CD4-positive, alpha-beta T cell (primary cell): Measurements from ENCODE around the gene TADA3. TPM values are rescaled to one million over a fixed set of nuclear protein-coding genes. Genes with fewer than 3 reads are reported as not detected.
A peak's percentile ranks its signal among the peaks of the same experiment; 100 is the strongest.

Source experiments
- ATAC-seq: fragments of 200-7000 bp; cut with Tn5 transposase; one replicate; pipeline ENCODE4 v1.10.0; 2022; ENCODE audit warnings: mild to moderate bottlenecking; ENCODE audit not compliant: poor library complexity
- CTCF ChIA-PET: fragments of 350-600 bp; sonication (Branson Sonifier 250); formaldehyde crosslinking; loops from one replicate; lab custom pipeline; 2021; ENCODE audit warnings: antibody characterized with exemption, inconsistent platforms; lab: Charles Lee
- POLR2A ChIA-PET: fragments of 350-600 bp; sonication (Branson Sonifier 250); formaldehyde crosslinking; loops from one replicate; lab custom pipeline; 2021; ENCODE audit warnings: antibody characterized with exemption, inconsistent platforms; lab: Charles Lee
- DNase-seq, 14 experiments: peaks; one replicate each; pipeline ENCODE4 v3.0.0-alpha.2; 2013 to 2020; ENCODE audit warnings: mixed read lengths in 2 of 14
- H3K27ac ChIP-seq, 2 donors: one replicate each; pipeline versions ENCODE4 v1.5.1 to v1.7.0; 2013; ENCODE audit warnings: low read length in 2 of 2, low read depth in 1 of 2, mild to moderate bottlenecking in 1 of 2
- H3K27me3 ChIP-seq, 2 experiments: 1 replicate in 1 of 2; 2 replicates in 1 of 2; pipeline versions ENCODE4 v1.6.1 to v1.7.0; 2013; ENCODE audit warnings: low read length in 2 of 2, control low read depth in 1 of 2, mild to moderate bottlenecking in 1 of 2, moderate library complexity in 1 of 2; ENCODE audit not compliant: insufficient read depth in 2 of 2, control insufficient read depth in 1 of 2
- H3K36me3 ChIP-seq: one replicate; pipeline ENCODE4 v1.6.1; 2013; ENCODE audit warnings: low read length, control low read depth; ENCODE audit not compliant: insufficient read depth
- H3K4me1 ChIP-seq: one replicate; pipeline ENCODE4 v1.6.1; 2013; ENCODE audit warnings: low read length, control low read depth; ENCODE audit not compliant: insufficient read depth
- H3K4me3 ChIP-seq: one replicate; pipeline ENCODE4 v1.5.1; 2013; ENCODE audit warnings: mild to moderate bottlenecking, low read length, moderate library complexity
- H3K9me3 ChIP-seq, 2 experiments: 1 replicate in 1 of 2; 2 replicates in 1 of 2; pipeline versions ENCODE4 v1.6.1 to v1.7.0; 2013; ENCODE audit warnings: low read length in 2 of 2, mild to moderate bottlenecking in 2 of 2, control low read depth in 1 of 2, moderate library complexity in 1 of 2; ENCODE audit not compliant: control insufficient read depth in 1 of 2, insufficient read depth in 1 of 2
- H3K27ac Mint-ChIP-seq: one replicate; pipeline ENCODE4 v1.8.0; 2020; ENCODE audit warnings: mixed read lengths
- H3K27me3 Mint-ChIP-seq: one replicate; pipeline ENCODE4 v1.8.0; 2021; ENCODE audit warnings: mixed read lengths
- H3K36me3 Mint-ChIP-seq: one replicate; pipeline ENCODE4 v1.8.0; 2021; ENCODE audit warnings: low read depth, mixed read lengths
- H3K4me1 Mint-ChIP-seq: one replicate; pipeline ENCODE4 v1.8.0; 2021; ENCODE audit warnings: low read depth, mixed read lengths
- H3K4me3 Mint-ChIP-seq: one replicate; pipeline ENCODE4 v1.8.0; 2020; ENCODE audit warnings: mild to moderate bottlenecking, mixed read lengths
- H3K9me3 Mint-ChIP-seq: one replicate; pipeline ENCODE4 v1.8.0; 2020; ENCODE audit warnings: mixed read lengths
- intact Hi-C, 2 experiments: fragments of 100-400 bp; cut with DNase I in 1 of 2; cut with micrococcal nuclease in 1 of 2; formaldehyde crosslinking; loops; one replicate each; pipeline versions ENCODE4 v1.15.1 to v1.9.0; 2023 to 2025; cut with DNase I, micrococcal nuclease
- total RNA-seq, 174 experiments: library from RNA in 2 of 174; stranded (reverse) in 2 of 174; gene quantifications; one replicate each; pipeline ENCODE4 v1.2.3 and lab custom pipeline; 2021 to 2026
- TF ChIP-seq, protein P1 (sequence below): fragments of 200-600 bp; IDR thresholded peaks from one replicate; pipeline ENCODE4 v1.8.0; 2022; ENCODE audit warnings: antibody characterized with exemption, mild to moderate bottlenecking

Gene TADA3
- total RNA-seq, 2 experiments from 2014 or later: 14.7 to 16.5 TPM

DNA sequence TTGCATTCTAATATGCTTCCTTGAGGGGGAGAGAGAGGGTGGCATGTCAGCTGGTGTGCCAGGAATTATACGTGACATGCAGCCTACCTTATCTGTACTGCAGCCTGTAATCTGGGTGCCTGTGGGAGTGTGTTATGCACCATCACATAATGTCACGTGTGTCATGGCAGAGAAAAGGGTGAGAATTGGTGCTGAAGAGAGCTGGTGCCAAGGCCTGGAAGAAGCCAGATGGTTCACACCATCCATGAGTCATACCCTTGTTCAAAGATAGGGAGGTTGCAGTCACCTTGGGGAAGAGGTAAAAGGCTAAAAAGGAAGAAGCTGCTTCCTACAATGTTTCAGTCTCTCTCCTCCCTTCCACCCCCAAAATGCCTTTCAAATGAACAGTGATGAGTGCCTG, 55.4 kb downstream of the TADA3 start:
- Histone ChIP-seq H3K27ac (no peak overlapping the region), H3K4me3 (no peak overlapping the region), H3K4me1 (peaks cover 23% of the 10 kb centered on the region), H3K9me3 (no peaks in the 10 kb centered on the region), H3K36me3 (peaks cover 75% of the 10 kb centered on the region), H3K27me3 (no peaks in the 10 kb centered on the region)
- TF ChIP-seq, protein P1, sequence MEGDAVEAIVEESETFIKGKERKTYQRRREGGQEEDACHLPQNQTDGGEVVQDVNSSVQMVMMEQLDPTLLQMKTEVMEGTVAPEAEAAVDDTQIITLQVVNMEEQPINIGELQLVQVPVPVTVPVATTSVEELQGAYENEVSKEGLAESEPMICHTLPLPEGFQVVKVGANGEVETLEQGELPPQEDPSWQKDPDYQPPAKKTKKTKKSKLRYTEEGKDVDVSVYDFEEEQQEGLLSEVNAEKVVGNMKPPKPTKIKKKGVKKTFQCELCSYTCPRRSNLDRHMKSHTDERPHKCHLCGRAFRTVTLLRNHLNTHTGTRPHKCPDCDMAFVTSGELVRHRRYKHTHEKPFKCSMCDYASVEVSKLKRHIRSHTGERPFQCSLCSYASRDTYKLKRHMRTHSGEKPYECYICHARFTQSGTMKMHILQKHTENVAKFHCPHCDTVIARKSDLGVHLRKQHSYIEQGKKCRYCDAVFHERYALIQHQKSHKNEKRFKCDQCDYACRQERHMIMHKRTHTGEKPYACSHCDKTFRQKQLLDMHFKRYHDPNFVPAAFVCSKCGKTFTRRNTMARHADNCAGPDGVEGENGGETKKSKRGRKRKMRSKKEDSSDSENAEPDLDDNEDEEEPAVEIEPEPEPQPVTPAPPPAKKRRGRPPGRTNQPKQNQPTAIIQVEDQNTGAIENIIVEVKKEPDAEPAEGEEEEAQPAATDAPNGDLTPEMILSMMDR: no peak
- ATAC-seq (no peak), DNase-seq (no peak)
- H3K4me1 Mint-ChIP-seq: peaks cover 52% of the 10 kb centered on the region
- peaks cover 93% of the 10 kb centered on the region for H3K36me3 Mint-ChIP-seq
- no peaks in the 10 kb centered on the region for H3K9me3 Mint-ChIP-seq
- POLR2A ChIA-PET: no interaction called here
- CTCF ChIA-PET: interaction anchor here (0.8 kb wide), 1 partner anchor 15 kb away, joined by 4 read pairs; no protein-coding TSS in a partner anchor
- peak overlapping the region; percentile 36 for H3K27ac Mint-ChIP-seq
- no peaks in the 10 kb centered on the region for H3K27me3 Mint-ChIP-seq
- H3K4me3 Mint-ChIP-seq: peak overlapping the region; percentile 42
- intact Hi-C loops: loop anchor here in 1 of 2 experiments (10.0 kb wide), 2 partner anchors 58 to 92 kb away; partner anchors contain the start of genes ARPC4, MTMR14 and TADA3

GRCh38 chr3:9732740-9733115, 59.5 kb downstream of the TADA3 start:
- no peak for DNase-seq
- ChIA-PET POLR2A (interaction anchor here (1.1 to 4.1 kb wide), 8 partner anchors 10 to 336 kb away, joined by 3 to 33 read pairs (median 12); partner anchors contain the start of genes ARPC4, CAMK1, JAGN1 and MTMR14), CTCF (interaction anchor here (1.6 kb wide), 1 partner anchor 20 kb away, joined by 3 read pairs; no protein-coding TSS in a partner anchor)
- peaks cover 70% of the 10 kb centered on the region for H3K4me1 Mint-ChIP-seq
- no peaks in the 10 kb centered on the region for H3K9me3 ChIP-seq
- no peaks in the 10 kb centered on the region for H3K9me3 Mint-ChIP-seq
- no peak for ATAC-seq
- H3K27me3 ChIP-seq: no peaks in the 10 kb centered on the region
- TF ChIP-seq, protein P1: no peak
- no peaks in the 10 kb centered on the region for H3K27me3 Mint-ChIP-seq
- peaks cover 63% of the 10 kb centered on the region for H3K36me3 Mint-ChIP-seq
- H3K4me3 ChIP-seq: peak overlapping the region; percentile 86
- H3K4me3 Mint-ChIP-seq: peak overlapping the region; percentile 88
- peaks cover 32% of the 10 kb centered on the region for H3K4me1 ChIP-seq
- peak overlapping the region; percentile 81 for H3K27ac Mint-ChIP-seq
- peaks cover 34% of the 10 kb centered on the region for H3K36me3 ChIP-seq
- intact Hi-C loops: loop anchor here (1.0 to 10.0 kb wide), 5 partner anchors 16 to 770 kb away; partner anchors contain the start of genes ARPC4 (in 1 of the 2), MTMR14 (in 1 of the 2), RAD18 (in 1 of the 2) and TADA3 (in 1 of the 2)
- peak overlapping the region; percentile 84 to 96 for H3K27ac ChIP-seq

GRCh38 chr3:9732080-9732739, 60.1 kb downstream of the TADA3 start:
- ATAC-seq: no peak
- ChIA-PET CTCF (interaction anchor here (1.1 to 1.6 kb wide), 2 partner anchors 16 to 21 kb away, joined by 3 read pairs; no protein-coding TSS in a partner anchor), POLR2A (interaction anchor here (1.0 to 4.1 kb wide), 12 partner anchors 8 to 335 kb away, joined by 3 to 33 read pairs (median 7); partner anchors contain the start of genes ARPC4, CAMK1, CRELD1 and JAGN1)
- Histone ChIP-seq H3K4me1 (peaks cover 38% of the 10 kb centered on the region), H3K27me3 (no peaks in the 10 kb centered on the region), H3K9me3 (no peaks in the 10 kb centered on the region), H3K27ac (peak overlapping the region; percentile 84 to 96), H3K36me3 (peaks cover 29% of the 10 kb centered on the region), H3K4me3 (peak overlapping the region; percentile 86)
- Mint-ChIP-seq H3K9me3 (no peaks in the 10 kb centered on the region), H3K36me3 (peaks cover 59% of the 10 kb centered on the region), H3K4me3 (peak overlapping the region; percentile 88), H3K27ac (peak overlapping the region; percentile 81), H3K4me1 (peaks cover 75% of the 10 kb centered on the region), H3K27me3 (no peaks in the 10 kb centered on the region)
- peak in 12 of 14 experiments; percentile 8 to 71 (median 19) for DNase-seq
- intact Hi-C loops: loop anchor here (5.0 to 10.0 kb wide), 4 partner anchors 63 to 770 kb away; partner anchors contain the start of genes ARPC4 (in 1 of the 2), MTMR14 (in 1 of the 2), RAD18 (in 1 of the 2) and TADA3 (in 1 of the 2)
- TF ChIP-seq, protein P1: no peak
